ENCODE measurements around the gene SLC25A41. TPM values are rescaled to one million over a fixed set of nuclear protein-coding genes. Genes with fewer than 3 reads are reported as not detected.

The SLC25A41 gene
- total RNA-seq, 2 experiments from 2014 or later = 0.30 to 0.50 TPM

- ATAC-seq (ENCODE audit: poor library complexity) (no peak), DNase-seq (no peak)
- H3K27me3 ChIP-seq (ENCODE audit: control insufficient read depth in 1 of 2, insufficient read depth in 2 of 2, low read length in 2 of 2) = no peaks in the 10 kb centered on the region
- intact Hi-C loops (cut with DNase I, micrococcal nuclease) = loop anchor here in 1 of 2 experiments (10.0 kb wide), 2 partner anchors 402 to 472 kb away; partner anchors contain the start of genes NDUFA11, RANBP3 and VMAC
- ChIA-PET CTCF (no interaction called here), POLR2A (no interaction called here)
- Mint-ChIP-seq H3K27me3 (no peaks in the 10 kb centered on the region), H3K9me3 (no peaks in the 10 kb centered on the region), H3K36me3 (ENCODE audit: low read depth) (peaks cover 63% of the 10 kb centered on the region), H3K4me3 (no peak overlapping the region), H3K27ac (peak overlapping the region; percentile 39), H3K4me1 (ENCODE audit: low read depth) (peaks cover 13% of the 10 kb centered on the region)
- H3K4me1 ChIP-seq (ENCODE audit: insufficient read depth, low read length) = peaks cover 18% of the 10 kb centered on the region
- TF ChIP-seq CTCF (IDR thresholded peaks at IDR 0.05) = no peak
- peaks cover 0 to 16% of the 10 kb centered on the region in 2 experiments for H3K9me3 ChIP-seq (ENCODE audit: control insufficient read depth in 1 of 2, insufficient read depth in 1 of 2, low read length in 2 of 2)
- peaks cover 33% of the 10 kb centered on the region for H3K36me3 ChIP-seq (ENCODE audit: insufficient read depth, low read length)
- no peak overlapping the region for H3K27ac ChIP-seq (ENCODE audit: low read depth in 1 of 2, low read length in 2 of 2)
- H3K4me3 ChIP-seq (ENCODE audit: low read length) = no peak overlapping the region
Observed at GRCh38 chr19:6376512-6377190, 56.9 kb downstream of the SLC25A41 start.

Small RNA genes within 50 kb of the gene (microRNA-seq; reads per million reads assigned to microRNA genes)
- 5.1 reads per million, percentile 26 among the genes with 10 or more reads in this experiment for gene MIR3940 (ENCODE audit: borderline microRNAs expressed, borderline replicate concordance)
- not detected for gene MIR6790 (ENCODE audit: borderline microRNAs expressed, borderline replicate concordance)
- gene MIR6885 (ENCODE audit: borderline microRNAs expressed, borderline replicate concordance) = not detected

Other genes with a start within 250 kb of the SLC25A41 start
- 10 to 100 TPM; 18.3 to 22.1 TPM for gene MLLT1, start 153.8 kb downstream of the SLC25A41 start, total RNA-seq
- gene ACER1, start 100.2 kb downstream of the SLC25A41 start, total RNA-seq = 1 to 10 TPM; 2.7 to 3.1 TPM
- gene CLPP, start 72.2 kb downstream of the SLC25A41 start, total RNA-seq = 10 to 100 TPM; 86.7 to 96.4 TPM
- 10 to 100 TPM; 75.3 to 78.7 TPM for gene ALKBH7, start 61.0 kb downstream of the SLC25A41 start, total RNA-seq
- under 1 TPM; 0.81 to 0.85 TPM for gene PSPN, start 57.8 kb downstream of the SLC25A41 start, total RNA-seq
- gene GTF2F1, start 40.6 kb downstream of the SLC25A41 start, total RNA-seq = 10 to 100 TPM; 56.1 to 61.1 TPM
- gene KHSRP, start 9.0 kb downstream of the SLC25A41 start, total RNA-seq = 100 to 1,000 TPM; 128 to 143 TPM
- gene SLC25A23, start 26.0 kb upstream of the SLC25A41 start, total RNA-seq = 10 to 100 TPM; 10.5 to 10.8 TPM
- 1 to 10 TPM; 7.9 to 9.4 TPM for gene CRB3, start 30.5 kb upstream of the SLC25A41 start, total RNA-seq
- 100 to 1,000 TPM; 111 to 118 TPM for gene DENND1C, start 48.0 kb upstream of the SLC25A41 start, total RNA-seq
- under 1 TPM; 0.53 to 0.88 TPM for gene TUBB4A, start 68.5 kb upstream of the SLC25A41 start, total RNA-seq
- gene TNFSF9, start 97.3 kb upstream of the SLC25A41 start, total RNA-seq = 1 to 10 TPM; 1.5 to 1.8 TPM
- not detected for gene CD70, start 157.4 kb upstream of the SLC25A41 start, total RNA-seq
- gene TNFSF14, start 236.4 kb upstream of the SLC25A41 start, total RNA-seq = 1 to 10 TPM; 2.5 to 2.6 TPM